ENCODE results near the gene MAB21L1.

Gene MAB21L1

GRCh38 chr13:35479038-35479492, 2.6 kb upstream of the MAB21L1 start:
- no peak for DNase-seq

GRCh38 chr13:35478271-35479037, 2.0 kb upstream of the MAB21L1 start:
- no peak for DNase-seq

DNA sequence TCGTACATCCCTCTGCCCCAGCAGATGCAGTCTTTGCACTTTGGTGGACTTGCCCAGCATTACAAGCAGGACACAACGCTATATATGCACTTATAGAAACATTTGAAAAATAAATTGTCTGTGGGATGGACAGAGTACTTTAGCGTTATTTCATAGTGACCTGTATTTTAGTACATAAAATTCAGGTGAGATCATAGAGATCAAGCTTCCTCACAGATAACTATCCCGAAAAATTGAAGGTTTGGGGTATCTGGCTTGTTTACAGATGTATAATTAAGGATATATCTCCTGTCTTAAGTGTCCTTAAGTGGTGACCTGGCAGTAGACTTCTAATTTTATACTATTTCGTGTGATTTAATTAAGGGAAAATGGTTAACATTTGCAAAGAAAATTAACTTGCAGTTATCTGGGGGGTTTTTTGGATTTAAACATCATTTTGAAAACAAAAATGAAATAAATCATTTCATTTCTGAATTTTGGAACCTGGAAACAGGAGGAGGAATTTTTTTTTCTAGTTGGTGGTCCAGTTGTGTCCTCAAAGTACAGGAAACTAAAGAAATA, 977 bp upstream of the MAB21L1 start:
- DNase-seq, result no peak

DNA sequence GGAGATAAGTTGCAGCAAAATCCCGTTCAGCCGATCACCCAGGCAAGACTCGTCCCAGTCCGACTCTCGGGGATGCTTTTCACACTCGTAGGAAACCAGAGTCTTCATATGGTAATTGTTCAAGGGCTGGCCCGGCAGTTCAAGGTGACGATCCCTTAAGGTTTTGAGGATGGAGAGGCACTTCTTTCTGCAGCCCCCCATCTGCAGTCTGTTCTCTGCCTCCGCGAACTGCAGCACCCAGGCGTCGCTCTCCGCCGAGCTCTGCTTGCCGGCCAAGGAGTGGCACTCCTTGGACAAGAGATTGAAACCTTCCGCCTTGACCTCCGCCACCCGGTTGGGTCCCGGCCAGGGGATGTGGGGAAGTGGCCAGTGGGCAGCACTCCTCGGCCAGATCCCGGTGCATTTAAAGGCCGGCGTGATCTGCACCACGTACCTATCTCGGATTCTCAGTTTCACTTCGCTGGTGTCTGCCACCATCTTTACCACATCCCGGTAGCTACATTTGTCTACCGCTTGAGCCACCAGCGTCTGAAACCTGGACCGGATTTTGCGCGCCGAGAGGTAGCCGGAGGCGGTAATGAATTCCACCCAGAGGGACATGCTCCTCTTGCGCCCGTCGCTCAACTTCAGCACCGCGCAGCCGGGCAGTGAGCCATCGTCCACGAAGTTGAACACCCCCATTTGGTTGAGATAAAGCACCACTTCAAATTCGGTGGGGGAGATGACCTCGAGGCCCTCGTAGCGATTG, 1.1 kb downstream of the MAB21L1 start:
- no peak for DNase-seq

- DNase-seq, result no peak
Observed at GRCh38 chr13:35474496-35475211, 1.8 kb downstream of the MAB21L1 start.

- no peak for DNase-seq
Observed at GRCh38 chr13:35473802-35474201, 2.7 kb downstream of the MAB21L1 start.

GRCh38 chr13:35473206-35473775, 3.2 kb downstream of the MAB21L1 start:
- DNase-seq, result no peak

DNA sequence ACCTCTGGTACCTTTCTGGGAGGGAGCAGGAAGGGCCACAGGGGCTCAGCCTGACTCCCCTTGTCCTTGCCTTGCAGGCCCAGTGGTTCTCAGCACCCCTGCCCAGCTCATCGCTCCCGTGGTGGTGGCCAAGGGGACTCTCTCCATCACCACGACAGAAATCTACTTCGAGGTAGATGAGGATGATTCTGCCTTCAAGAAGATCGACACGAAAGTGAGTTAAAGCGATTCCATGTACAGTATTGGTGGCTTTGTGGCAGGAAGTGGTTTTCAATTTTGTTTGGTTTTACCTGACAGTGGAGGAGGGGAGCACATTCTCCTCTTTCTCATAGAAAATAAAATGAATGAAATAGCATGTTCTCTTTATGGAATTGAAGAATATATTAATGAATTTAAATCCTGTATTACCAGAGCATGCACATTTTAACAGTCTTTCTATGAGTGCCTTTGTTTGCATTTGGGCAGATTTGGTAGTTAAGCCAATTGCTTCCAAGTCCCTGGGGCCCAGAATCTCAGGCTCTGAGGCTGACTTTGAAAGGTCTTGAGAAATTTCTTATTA, 4.1 kb downstream of the MAB21L1 start:
- no peak for DNase-seq

DNA sequence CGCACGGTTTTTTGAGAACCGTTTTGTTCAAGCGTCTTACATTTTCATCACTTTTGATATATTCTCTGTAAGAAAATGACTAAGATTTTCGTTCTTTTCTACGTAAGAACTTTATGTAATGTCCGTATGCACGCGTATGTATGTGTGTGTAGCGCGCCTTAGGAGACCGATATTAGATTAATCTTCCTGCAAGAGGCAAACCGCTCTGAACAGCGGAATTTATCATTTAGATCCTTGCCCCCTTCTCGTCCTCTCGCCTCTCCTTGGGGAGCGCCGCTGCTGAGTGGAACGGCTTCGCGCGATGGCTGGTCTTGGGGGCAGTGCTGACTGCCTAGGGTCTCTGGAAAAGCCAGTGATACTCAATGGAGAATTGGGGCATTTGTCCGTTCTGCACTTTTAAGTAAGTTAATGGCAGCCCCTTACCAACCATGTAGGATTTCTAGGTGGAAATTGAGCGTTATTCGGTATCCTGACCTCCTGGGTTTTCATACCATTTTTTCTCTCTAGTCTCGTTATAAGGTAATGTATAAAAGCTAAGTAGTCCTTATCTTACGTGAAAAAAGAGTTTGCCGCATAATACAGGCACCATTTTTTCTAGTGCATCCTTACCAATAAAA, 4.7 kb downstream of the MAB21L1 start:
- DNase-seq, result no peak

DNA sequence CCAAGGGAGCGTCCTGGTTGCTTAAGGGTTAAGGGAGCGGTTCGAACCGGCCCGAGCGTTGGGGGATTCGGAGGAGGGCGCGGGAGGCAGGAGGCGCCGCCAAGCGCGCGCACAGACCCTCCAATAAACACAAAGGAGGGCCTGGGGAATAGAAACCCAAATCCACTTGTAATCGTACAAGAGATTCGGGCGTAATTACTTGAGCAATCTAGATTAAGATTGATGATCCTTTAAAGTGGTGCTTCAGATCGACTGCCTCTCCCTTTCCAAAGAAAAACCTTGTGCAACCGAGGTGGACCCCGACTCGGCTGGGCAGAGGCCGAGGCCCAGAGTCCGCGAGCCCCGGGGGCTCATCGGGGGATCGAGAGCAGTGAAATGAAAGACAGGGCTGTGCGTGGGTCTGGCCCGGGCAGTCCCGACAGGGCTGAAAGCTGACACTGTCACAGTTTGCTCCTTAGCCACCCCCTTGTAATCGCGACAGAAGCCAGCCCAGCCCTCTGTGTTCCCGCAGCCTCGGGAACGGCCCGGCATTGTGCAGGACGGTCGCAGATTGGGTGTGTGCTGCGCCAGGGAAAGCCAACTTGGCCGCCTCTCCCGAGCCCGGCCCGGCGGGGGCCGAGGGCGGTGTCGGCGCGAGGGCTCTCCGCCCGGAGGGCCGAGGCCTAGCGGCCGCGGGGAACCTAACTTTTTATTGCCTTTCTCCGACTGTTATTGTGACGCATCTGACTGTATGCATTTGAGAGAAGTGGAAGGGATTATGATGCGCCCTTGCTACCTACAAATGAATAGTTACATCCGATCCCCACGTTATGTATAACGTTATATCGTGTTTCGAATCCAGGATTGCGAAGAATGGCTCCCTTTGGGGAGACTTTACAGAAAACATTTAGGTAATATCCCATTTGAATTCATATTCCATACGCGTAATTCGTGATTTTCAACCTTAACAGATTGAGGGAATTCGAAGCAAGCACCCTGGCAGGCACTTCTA, 5.5 kb downstream of the MAB21L1 start:
- no peak for DNase-seq

- DNase-seq, result no peak
Observed at GRCh38 chr13:35469806-35470525, 6.5 kb downstream of the MAB21L1 start.

- no peak for DNase-seq
Observed at GRCh38 chr13:35468195-35468594, 8.3 kb downstream of the MAB21L1 start.

- DNase-seq, result no peak
Observed at GRCh38 chr13:35465371-35465770, 11.1 kb downstream of the MAB21L1 start.

DNA sequence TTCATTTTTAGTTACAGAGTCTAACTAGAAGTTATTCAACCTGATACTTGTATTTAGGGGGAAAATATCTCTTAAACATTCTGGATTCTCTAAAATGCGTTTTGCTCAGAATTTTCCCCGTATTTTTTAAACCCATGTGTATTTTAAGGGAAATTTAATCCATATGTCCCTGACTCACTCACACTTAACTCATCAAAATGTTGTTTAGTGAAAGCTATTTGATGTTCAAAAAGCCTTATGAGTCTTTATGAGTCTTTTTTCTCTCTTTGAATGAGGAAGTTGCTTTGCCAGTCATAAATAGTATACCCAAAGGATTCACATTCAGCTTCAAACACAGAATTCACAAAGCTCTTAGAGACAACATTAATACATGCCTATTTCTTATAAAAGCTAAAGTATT, 16.4 kb downstream of the MAB21L1 start:
- no peak for DNase-seq

DNA sequence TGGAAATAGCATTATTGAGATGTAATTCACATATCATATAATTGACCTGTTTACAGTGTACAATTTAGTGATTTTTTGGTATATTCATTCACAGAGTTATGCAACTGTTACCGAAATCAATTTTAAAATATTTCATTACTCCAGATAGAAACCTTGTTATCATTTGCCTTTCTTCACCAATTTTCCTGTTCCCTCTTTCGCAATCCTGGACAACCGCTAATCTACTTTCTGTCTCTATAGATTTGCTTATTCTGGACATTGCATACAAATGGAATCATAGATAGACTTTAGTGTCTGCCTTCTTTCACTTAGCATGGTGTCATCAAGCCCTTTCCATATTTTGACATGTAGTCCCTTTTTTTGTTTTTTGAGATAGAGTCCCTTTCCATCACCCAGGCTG, 19.2 kb downstream of the MAB21L1 start:
- no peak for DNase-seq

- no peak for DNase-seq
Observed at GRCh38 chr13:35455022-35455421, 21.5 kb downstream of the MAB21L1 start.

DNA sequence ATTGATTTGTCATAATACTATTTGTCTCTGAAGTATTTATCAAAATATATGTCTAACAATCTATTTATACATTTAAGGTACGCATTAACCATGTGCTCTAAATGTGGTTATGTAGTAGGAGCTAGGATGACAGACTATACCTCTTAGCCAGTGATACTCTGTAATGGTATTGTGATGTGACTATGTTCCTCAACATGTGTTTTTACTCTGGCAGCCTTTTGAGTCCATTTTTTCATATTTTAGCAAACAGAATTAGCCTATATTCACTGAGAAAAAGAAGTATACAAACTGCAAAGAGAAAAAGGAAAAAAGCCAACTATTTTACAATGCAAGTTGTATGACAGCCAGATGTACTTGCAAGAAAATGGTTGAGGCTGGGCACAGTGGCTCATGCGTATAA, 26.7 kb downstream of the MAB21L1 start:
- DNase-seq, result no peak

DNA sequence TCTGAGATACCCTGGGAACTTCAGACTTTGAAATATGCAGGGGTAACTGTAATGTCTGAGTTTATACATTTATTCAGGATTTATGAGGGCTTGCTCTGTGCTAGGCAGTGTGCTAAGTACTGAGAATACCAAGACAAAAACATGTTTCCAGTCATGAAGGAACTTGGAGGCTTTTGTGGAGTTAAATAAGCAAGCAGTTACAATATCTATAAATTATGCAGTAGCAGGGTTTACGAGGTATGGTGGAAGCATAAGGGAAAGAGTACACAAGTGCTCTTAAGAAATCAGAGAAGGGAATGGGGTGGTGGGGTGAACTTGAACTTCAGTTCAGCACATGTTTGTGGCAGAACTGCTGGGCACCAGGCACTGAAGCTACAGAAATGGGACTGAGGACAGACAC, 28.0 kb downstream of the MAB21L1 start:
- DNase-seq, result no peak
